ENCODE data around the gene PNMA8A.

GRCh38 chr19:46469541-46470185 is 1.7 kb downstream of the PNMA8A start:
- no peak for TF ChIP-seq CTCF (IDR thresholded peaks at IDR 0.05)
- TF ChIP-seq POLR2A (IDR thresholded peaks at IDR 0.05), result no peak

All from lower leg skin (tissue), 3 donors.